GM12891 (cell line): ENCODE data around the gene OR2A12.

Experiments used
- POLR2A ChIP-seq: IDR thresholded peaks from 2 replicates; pipeline ENCODE4 v1.6.1; 2011; ENCODE audit warnings: low read depth, low read length, control low read depth
- POLR2AphosphoS5 ChIP-seq: IDR thresholded peaks from 2 replicates; pipeline ENCODE4 v1.6.1; 2011; ENCODE audit warnings: low read depth, low read length, control low read depth
- SPI1 ChIP-seq: IDR thresholded peaks from 2 replicates; pipeline ENCODE4 v1.6.1; 2011; ENCODE audit warnings: low read depth, low read length, control low read depth
- TAF1 ChIP-seq: IDR thresholded peaks from 2 replicates; pipeline ENCODE4 v1.6.1; 2011; ENCODE audit warnings: low read depth, low read length, control low read depth

DNA sequence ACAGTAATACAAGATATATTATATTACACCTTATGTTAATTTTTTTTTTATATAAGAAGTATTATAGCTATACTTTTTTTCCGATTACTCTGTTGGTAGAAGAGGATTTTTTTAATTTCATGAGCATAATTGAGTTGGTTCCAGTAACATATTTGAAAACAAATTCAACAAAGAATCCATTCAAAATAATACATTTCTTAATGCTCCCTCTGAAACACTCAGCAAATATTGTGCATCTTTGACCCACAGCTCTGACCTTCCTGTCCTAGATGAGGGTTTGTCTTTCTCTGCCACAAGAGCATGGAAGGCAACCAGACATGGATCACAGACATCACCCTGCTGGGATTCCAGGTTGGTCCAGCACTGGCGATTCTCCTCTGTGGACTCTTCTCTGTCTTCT, 23.2 kb downstream of the OR2A12 start, which contains the start of gene OR2A2:
- no peak for TF ChIP-seq POLR2AphosphoS5
- no peak for TF ChIP-seq POLR2A
- no peak for TF ChIP-seq TAF1
- TF ChIP-seq SPI1, result no peak
